Nephron progenitor cell (in vitro differentiated cells): ENCODE results near the gene SLCO3A1.

Source experiments
- DNase-seq: peaks from one replicate; pipeline ENCODE4 v3.0.0; 2021
- H3K27ac Mint-ChIP-seq: 2 replicates; pipeline ENCODE4 v1.8.0; 2021; ENCODE audit warnings: mild to moderate bottlenecking, moderate library complexity, mixed read lengths
- H3K27me3 Mint-ChIP-seq: 2 replicates; pipeline ENCODE4 v1.8.0; 2021; ENCODE audit warnings: mild to moderate bottlenecking, low read depth, mixed read lengths; ENCODE audit not compliant: poor library complexity
- H3K36me3 Mint-ChIP-seq: 2 replicates; pipeline ENCODE4 v1.8.0; 2021; ENCODE audit warnings: low read depth, mixed read lengths
- H3K4me1 Mint-ChIP-seq: 2 replicates; pipeline ENCODE4 v1.8.0; 2021; ENCODE audit warnings: mixed read lengths
- H3K4me3 Mint-ChIP-seq: 2 replicates; pipeline ENCODE4 v1.8.0; 2021; ENCODE audit warnings: mild to moderate bottlenecking, moderate library complexity, mixed read lengths
- H3K9me3 Mint-ChIP-seq: 2 replicates; pipeline ENCODE4 v1.8.0; 2021; ENCODE audit warnings: mild to moderate bottlenecking, moderate library complexity, mixed read lengths
- TF ChIP-seq, protein P1 (sequence below): fragments of 200-600 bp; sonication (generic); IDR thresholded peaks from 2 replicates; pipeline ENCODE4 v1.5.0; 2021; ENCODE audit warnings: antibody characterized with exemption

The SLCO3A1 gene

DNA sequence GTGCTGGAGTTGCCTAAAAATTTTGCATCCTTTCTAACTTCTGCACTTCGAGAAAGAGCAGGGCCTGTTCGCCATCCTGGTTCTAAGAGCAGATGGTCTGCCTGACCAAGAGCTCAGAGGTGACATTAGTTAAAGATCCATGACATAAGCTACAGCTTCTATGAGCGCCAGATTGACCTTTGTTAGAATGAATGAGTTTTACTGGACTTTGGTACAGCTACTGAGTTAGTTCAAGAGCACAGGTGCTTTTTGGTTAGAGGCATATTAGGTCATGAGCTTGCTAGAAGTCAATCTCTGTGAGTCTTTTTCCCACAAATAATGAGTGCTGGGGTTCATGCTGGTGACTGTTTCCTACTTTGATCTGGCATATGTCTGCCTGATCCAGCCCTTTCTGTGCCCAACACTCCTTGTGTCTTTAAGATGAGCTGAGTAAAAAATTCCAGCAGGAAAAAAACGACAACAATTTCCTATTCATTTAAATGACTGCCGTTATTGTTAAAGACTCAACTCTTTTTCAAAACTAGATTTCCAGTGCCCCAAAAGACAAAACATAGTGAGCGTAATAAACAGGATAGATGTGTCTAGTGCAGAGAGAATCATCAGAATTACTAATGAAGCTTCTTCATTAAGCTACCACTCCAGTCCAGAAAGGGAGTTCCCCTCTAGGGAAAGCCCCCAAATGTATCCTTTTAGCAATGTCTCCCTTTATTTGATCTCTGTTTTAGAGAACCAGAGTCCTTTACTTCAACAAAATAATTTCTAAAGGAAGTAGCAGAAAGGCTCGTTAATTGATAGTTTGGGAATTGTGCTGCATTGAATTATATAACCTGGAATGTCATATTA lies 152.9 kb downstream of the SLCO3A1 start:
- Mint-ChIP-seq H3K36me3 (no peaks in the 10 kb centered on the region), H3K4me1 (peaks cover 10% of the 10 kb centered on the region), H3K4me3 (no peak overlapping the region), H3K9me3 (no peaks in the 10 kb centered on the region), H3K27me3 (peaks cover 31% of the 10 kb centered on the region), H3K27ac (no peak overlapping the region)
- DNase-seq = no peak
- TF ChIP-seq, protein P1, sequence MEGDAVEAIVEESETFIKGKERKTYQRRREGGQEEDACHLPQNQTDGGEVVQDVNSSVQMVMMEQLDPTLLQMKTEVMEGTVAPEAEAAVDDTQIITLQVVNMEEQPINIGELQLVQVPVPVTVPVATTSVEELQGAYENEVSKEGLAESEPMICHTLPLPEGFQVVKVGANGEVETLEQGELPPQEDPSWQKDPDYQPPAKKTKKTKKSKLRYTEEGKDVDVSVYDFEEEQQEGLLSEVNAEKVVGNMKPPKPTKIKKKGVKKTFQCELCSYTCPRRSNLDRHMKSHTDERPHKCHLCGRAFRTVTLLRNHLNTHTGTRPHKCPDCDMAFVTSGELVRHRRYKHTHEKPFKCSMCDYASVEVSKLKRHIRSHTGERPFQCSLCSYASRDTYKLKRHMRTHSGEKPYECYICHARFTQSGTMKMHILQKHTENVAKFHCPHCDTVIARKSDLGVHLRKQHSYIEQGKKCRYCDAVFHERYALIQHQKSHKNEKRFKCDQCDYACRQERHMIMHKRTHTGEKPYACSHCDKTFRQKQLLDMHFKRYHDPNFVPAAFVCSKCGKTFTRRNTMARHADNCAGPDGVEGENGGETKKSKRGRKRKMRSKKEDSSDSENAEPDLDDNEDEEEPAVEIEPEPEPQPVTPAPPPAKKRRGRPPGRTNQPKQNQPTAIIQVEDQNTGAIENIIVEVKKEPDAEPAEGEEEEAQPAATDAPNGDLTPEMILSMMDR = no peak

DNA sequence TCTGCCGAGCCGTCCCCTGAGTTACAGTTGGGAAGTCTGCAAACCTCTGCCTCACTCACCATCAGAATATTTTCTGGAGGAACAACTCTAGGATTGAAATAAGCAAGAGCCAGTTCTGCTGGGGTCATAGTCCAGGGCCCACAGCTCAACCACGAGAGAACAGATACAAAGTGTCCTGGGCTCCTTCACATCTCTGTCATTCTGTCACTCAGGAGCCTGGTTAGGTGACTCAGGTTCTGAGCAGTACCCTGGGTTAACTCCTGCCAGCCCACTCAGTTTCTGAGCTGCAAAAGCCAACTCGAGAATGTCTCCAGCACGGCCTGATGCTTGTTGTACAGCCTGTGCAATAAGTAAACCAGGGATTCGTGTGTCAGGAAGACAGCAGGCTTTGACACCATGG lies 155.7 kb downstream of the SLCO3A1 start:
- no peak for DNase-seq
- Mint-ChIP-seq H3K27ac (no peak overlapping the region), H3K4me1 (peaks cover 19% of the 10 kb centered on the region), H3K36me3 (no peaks in the 10 kb centered on the region), H3K9me3 (no peaks in the 10 kb centered on the region), H3K27me3 (peaks cover 27% of the 10 kb centered on the region), H3K4me3 (no peak overlapping the region)
- TF ChIP-seq, protein P1 = no peak

GRCh38 chr15:92011611-92012367 lies 158.3 kb downstream of the SLCO3A1 start:
- peaks cover 29% of the 10 kb centered on the region for H3K27me3 Mint-ChIP-seq
- peaks cover 19% of the 10 kb centered on the region for H3K4me1 Mint-ChIP-seq
- peak overlapping the region; percentile 3 for H3K4me3 Mint-ChIP-seq
- no peaks in the 10 kb centered on the region for H3K9me3 Mint-ChIP-seq
- TF ChIP-seq, protein P1 = no peak
- no peaks in the 10 kb centered on the region for H3K36me3 Mint-ChIP-seq
- no peak overlapping the region for H3K27ac Mint-ChIP-seq
- no peak for DNase-seq

- Mint-ChIP-seq H3K9me3 (no peaks in the 10 kb centered on the region), H3K4me3 (no peak overlapping the region), H3K27me3 (peaks cover 30% of the 10 kb centered on the region), H3K36me3 (no peaks in the 10 kb centered on the region), H3K27ac (no peak overlapping the region), H3K4me1 (peaks cover 19% of the 10 kb centered on the region)
- TF ChIP-seq, protein P1 = no peak
- no peak for DNase-seq
Measured at GRCh38 chr15:92012368-92012629, 158.8 kb downstream of the SLCO3A1 start.

DNA sequence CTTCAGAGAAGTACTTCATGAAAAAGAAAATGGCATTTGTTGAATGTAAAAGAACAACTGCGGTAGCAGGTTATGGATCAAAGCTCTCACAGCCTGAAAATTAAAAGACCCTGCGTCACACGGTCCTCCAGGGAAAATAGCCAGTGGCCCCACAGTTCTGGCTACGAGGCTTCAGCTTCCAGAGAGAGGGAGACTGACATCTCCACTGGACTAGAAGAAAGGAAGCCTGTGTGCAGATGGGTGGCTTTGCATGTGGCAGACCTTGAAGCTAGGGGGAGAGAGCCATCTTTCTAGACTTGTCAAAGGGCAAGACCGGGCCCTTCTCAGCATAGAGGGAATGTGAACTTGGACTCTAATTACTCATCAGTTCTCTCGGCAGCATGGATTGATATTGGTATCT lies 159.4 kb downstream of the SLCO3A1 start:
- no peak overlapping the region for H3K4me3 Mint-ChIP-seq
- no peaks in the 10 kb centered on the region for H3K36me3 Mint-ChIP-seq
- peaks cover 34% of the 10 kb centered on the region for H3K27me3 Mint-ChIP-seq
- TF ChIP-seq, protein P1 = no peak
- H3K27ac Mint-ChIP-seq = no peak overlapping the region
- H3K4me1 Mint-ChIP-seq = peaks cover 19% of the 10 kb centered on the region
- H3K9me3 Mint-ChIP-seq = no peaks in the 10 kb centered on the region
- no peak for DNase-seq
